NCI-H2196 treated with DMSO at 0.1 percent for 48 hours (cell line): ENCODE measurements around the gene TET2.

Experiments
- DNase-seq: peaks from one replicate; lab custom pipeline; 2025; ENCODE audit not compliant: unreplicated experiment; lab: John Stamatoyannopoulos, UW

The TET2 gene

DNA sequence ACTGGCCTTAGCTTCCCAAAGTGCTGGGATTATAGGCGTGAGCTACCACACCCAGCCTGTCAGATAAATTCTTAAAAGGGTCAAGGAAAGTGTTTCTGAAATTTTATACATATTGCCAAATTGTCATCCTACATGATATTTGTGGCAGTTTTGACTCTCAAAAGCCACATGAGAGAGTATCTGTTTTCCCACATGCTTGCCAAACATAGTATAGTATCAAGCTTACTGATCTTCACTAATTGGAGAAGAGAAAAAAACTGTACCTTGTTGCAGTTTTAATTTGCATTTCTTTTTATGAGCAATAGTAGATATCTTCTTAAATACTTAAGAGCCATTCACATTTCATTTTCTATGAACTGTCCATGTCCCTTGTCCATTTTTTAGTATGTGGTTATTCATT, 83.6 kb downstream of the TET2 start:
- DNase-seq = no peak

DNA sequence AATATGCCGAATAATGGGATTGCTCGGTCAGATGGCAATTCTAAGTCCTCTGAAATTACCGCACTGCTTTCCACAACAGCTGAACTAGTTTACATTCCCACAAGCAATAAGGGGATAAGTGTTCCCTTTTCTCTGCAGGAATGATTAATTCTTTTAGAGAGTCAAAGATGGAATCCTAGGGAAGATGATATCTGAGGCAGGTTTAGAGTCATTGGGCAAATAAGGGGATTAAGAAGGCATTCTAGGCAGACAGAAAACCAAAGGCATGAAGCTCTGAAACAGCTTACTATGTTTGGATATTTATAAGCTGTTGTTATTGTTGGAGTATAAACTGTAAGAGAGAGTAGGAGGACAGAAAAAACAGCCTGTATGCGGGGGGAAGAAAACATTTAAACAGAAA, 85.7 kb downstream of the TET2 start:
- no peak for DNase-seq

DNA sequence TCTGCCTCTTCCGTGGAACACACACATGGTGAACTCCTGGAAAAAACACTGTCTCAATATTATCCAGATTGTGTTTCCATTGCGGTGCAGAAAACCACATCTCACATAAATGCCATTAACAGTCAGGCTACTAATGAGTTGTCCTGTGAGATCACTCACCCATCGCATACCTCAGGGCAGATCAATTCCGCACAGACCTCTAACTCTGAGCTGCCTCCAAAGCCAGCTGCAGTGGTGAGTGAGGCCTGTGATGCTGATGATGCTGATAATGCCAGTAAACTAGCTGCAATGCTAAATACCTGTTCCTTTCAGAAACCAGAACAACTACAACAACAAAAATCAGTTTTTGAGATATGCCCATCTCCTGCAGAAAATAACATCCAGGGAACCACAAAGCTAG, 87.9 kb downstream of the TET2 start:
- no peak for DNase-seq

DNA sequence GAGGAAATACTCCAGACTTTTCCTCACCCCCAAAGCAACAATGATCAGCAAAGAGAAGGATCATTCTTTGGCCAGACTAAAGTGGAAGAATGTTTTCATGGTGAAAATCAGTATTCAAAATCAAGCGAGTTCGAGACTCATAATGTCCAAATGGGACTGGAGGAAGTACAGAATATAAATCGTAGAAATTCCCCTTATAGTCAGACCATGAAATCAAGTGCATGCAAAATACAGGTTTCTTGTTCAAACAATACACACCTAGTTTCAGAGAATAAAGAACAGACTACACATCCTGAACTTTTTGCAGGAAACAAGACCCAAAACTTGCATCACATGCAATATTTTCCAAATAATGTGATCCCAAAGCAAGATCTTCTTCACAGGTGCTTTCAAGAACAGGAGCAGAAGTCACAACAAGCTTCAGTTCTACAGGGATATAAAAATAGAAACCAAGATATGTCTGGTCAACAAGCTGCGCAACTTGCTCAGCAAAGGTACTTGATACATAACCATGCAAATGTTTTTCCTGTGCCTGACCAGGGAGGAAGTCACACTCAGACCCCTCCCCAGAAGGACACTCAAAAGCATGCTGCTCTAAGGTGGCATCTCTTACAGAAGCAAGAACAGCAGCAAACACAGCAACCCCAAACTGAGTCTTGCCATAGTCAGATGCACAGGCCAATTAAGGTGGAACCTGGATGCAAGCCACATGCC, 89.7 kb downstream of the TET2 start:
- DNase-seq = no peak

DNA sequence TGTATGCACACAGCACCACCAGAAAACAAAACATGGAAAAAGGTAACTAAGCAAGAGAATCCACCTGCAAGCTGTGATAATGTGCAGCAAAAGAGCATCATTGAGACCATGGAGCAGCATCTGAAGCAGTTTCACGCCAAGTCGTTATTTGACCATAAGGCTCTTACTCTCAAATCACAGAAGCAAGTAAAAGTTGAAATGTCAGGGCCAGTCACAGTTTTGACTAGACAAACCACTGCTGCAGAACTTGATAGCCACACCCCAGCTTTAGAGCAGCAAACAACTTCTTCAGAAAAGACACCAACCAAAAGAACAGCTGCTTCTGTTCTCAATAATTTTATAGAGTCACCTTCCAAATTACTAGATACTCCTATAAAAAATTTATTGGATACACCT, 90.2 kb downstream of the TET2 start:
- no peak for DNase-seq

DNA sequence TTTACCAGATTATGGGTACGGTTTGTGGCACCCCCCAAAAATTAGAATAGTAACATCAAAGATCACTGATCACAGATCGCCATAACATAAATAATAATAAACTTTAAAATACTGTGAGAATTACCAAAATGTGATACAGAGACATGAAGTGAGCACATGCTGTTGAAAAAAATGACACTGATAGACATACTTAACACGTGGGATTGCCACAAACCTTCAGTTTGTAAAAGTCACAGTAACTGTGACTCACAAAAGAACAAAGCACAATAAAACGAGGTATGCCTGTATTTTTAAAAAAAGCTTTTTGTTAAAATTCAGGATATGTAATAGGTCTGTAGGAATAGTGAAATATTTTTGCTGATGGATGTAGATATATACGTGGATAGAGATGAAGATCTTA, 93.4 kb downstream of the TET2 start:
- DNase-seq = no peak

DNA sequence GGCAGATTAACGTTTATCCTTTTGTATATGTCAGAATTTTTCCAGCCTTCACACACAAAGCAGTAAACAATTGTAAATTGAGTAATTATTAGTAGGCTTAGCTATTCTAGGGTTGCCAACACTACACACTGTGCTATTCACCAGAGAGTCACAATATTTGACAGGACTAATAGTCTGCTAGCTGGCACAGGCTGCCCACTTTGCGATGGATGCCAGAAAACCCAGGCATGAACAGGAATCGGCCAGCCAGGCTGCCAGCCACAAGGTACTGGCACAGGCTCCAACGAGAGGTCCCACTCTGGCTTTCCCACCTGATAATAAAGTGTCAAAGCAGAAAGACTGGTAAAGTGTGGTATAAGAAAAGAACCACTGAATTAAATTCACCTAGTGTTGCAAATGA, 94.8 kb downstream of the TET2 start:
- DNase-seq = no peak

DNA sequence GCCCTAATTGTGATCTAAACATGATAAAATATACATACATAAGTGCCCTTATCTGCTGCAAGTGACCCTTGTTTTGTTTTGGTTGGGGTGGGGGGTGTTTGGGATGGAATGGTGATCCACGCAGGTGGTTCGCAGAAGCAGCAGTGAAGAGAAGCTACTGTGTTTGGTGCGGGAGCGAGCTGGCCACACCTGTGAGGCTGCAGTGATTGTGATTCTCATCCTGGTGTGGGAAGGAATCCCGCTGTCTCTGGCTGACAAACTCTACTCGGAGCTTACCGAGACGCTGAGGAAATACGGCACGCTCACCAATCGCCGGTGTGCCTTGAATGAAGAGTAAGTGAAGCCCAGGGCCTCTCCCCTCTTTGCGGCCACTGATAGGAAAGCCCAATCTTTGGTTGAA, 96.8 kb downstream of the TET2 start:
- no peak for DNase-seq

DNA sequence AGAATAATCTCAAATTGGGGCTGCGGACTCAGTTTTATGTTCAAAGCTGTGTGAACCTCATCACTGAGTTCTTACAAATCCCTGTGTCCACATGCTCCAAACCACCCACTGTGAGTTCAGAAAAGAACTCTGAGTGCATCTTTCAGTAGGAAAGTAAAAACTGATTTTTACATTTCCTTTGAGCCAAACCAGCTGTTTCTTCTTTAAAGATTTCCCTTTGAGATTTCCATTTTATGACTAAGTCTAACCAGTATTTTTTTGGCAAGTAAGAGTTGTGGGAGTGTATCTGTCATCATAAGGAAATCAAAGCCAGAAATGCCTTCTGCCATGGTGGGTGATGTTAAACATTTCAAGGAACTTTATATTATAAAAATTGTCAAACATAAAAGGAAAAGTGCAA, 100.0 kb downstream of the TET2 start:
- no peak for DNase-seq

DNA sequence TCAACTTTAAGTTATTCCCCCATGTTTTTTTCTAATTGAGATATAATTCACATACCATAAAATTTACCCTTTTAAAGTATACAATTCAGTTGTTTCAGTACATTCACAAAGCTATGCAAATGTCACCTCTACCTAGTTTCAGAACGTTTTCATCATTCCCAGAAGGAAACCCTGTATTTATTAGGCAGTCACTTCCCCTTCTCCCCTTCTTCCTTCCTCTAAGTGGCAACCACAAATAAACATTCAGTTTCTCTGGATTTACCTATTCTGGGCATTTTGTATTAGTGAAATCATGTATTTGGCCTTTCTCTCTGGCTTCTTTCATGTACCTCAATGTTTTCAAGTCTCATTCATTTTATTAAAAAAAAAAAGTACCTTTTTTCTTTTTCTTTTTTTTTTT, 101.9 kb downstream of the TET2 start:
- no peak for DNase-seq

DNA sequence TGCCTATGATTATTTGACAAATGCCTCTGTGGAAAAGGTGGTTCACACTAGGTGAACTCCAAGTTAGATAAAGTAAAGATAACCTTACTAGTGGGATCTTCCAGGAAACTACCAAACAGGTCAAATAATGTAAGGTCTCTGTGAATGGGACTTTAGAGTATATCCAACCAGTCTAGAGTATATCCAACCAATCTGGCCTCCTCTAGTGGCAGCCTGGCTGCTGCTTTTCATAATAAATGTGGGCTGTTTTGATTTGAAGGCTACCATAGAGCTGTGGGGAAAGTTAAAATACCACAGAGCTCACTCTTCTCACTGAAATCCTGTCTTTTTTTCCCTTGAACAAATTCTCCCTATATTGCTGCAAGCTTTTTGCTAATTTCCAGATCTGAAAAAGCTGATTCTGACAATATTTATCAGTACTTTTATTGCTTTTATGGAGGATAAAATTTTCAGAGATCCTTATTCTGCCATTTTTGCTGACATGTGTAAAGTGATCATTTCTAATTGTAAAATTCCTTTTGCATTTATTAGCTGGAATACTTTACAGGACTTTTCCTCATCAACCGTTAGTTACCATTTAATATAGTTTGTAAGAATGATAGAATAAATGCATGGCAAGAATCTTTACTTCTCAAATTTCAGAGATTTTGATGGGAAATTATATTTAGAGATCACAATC, 111.3 kb downstream of the TET2 start:
- DNase-seq = no peak

DNA sequence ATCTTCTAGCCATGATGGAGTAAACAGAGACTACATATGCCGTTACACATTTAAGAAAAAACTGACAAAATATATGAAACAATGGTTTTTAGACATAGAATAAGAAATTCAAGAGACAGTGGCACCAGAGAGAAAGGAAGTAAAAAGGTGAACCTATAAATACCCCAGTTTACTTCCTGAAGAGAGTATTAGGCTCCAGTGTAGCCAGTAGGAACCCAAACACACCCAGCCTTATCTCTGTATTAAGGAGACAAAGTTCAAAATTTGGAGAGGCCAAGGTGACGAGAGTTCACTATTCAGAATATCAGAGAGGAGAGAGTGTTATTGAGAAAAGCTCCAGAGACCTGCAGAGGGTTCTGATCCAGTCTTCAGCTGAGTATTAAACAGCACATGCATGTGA, 119.0 kb downstream of the TET2 start:
- DNase-seq = no peak

DNA sequence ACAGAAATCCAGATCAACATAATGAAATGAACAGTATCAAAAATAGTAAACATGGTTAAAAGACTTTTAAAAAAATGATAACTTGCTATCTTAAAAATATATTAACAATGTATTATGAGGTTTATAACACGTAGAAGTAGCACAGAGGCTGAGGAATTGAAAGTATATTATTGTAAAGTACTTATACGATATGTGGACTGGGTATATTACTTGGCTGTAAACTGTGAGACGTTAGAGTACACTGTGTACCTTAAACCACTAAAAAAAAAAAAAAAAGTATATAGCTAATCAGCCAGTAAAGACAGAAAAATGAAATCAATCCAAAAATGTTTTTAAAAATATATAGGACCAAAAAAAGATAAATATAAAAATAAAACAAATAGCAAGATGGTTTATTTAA, 120.6 kb downstream of the TET2 start:
- no peak for DNase-seq

DNA sequence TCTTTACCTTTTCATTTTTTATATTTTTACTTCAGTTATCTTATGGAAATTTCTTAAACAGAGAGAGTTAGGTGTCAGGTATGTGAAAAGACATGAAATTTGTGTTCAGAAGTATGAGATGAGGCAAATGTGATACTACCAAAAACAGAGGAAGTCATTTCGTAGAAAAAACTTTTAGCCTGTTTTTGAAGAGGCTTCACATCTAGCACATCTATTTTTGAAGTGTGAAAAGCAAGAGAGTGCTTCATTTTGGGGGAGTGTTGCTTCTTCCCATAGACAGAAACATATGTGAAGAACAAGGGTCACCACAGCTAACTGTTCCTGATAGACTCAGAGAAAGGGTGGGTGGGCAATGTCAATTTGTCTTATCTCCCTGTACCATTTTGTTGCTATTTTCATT, 125.3 kb downstream of the TET2 start:
- no peak for DNase-seq

DNA sequence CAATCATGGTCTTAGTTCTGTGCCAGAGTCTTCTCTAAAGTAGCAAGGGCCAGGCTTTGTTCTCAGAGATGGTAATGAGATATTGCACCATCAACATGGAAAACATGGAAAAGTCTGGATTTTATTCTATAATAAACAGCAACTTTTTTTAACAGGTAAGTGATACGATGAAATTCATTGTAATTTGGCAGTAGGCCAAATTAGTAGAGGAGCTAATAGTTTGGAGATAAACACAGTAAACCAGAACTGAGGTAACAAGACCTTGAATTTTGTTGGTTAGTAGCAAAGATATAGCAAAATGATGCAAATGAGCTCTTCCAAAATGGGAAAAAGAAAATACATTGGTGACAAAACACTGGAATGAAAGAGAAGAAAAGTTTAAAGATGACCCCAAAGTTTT, 126.6 kb downstream of the TET2 start:
- no peak for DNase-seq

DNA sequence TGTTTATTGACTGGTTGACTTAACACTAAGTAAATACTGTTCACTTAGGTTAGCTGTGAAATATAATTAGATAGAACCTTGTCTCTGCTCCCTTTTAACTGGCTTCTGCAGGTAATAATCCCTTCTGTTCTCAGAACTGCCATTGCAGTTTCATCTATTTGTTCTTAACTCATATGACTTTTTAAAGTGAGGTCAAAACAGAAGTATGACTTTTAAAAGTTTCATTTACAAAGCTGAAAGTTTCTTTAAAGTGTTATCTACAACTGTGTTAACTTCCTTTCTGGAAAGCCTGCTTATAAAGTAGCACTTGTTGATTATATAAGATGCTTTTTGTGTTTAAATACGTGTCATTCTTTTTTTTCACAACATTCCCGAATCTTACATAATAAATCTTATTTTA, 127.4 kb downstream of the TET2 start:
- no peak for DNase-seq

DNA sequence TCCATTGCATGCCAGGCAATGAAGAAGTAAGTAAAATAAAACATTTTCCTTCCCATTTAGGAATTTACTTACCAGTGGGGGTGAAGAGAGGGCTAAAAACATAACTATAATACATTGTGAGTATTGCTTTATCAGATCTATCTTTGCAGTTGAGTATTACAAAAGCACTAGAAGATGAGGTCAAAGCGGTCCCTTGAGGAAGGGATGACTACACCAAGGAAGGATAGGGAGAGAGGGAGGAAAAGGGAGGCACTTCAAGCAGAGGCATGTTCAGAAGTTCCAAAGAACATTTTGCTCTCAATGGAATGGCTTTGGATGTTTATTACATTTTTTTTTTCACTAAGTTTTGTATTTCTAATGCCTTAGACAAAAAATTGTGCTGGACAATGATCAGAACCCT, 127.8 kb downstream of the TET2 start:
- DNase-seq = no peak

DNA sequence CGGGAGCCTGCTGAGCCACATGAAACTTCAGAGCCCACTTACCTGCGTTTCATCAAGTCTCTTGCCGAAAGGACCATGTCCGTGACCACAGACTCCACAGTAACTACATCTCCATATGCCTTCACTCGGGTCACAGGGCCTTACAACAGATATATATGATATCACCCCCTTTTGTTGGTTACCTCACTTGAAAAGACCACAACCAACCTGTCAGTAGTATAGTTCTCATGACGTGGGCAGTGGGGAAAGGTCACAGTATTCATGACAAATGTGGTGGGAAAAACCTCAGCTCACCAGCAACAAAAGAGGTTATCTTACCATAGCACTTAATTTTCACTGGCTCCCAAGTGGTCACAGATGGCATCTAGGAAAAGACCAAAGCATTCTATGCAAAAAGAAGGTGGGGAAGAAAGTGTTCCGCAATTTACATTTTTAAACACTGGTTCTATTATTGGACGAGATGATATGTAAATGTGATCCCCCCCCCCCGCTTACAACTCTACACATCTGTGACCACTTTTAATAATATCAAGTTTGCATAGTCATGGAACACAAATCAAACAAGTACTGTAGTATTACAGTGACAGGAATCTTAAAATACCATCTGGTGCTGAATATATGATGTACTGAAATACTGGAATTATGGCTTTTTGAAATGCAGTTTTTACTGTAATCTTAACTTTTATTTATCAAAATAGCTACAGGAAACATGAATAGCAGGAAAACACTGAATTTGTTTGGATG, 129.9 kb downstream of the TET2 start:
- no peak for DNase-seq

DNA sequence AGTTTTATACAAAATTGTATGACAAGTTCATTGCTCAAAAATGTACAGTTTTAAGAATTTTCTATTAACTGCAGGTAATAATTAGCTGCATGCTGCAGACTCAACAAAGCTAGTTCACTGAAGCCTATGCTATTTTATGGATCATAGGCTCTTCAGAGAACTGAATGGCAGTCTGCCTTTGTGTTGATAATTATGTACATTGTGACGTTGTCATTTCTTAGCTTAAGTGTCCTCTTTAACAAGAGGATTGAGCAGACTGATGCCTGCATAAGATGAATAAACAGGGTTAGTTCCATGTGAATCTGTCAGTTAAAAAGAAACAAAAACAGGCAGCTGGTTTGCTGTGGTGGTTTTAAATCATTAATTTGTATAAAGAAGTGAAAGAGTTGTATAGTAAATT, 131.0 kb downstream of the TET2 start:
- DNase-seq = no peak

DNA sequence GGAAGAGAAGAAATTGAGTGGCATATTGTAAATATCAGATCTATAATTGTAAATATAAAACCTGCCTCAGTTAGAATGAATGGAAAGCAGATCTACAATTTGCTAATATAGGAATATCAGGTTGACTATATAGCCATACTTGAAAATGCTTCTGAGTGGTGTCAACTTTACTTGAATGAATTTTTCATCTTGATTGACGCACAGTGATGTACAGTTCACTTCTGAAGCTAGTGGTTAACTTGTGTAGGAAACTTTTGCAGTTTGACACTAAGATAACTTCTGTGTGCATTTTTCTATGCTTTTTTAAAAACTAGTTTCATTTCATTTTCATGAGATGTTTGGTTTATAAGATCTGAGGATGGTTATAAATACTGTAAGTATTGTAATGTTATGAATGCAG, 132.6 kb downstream of the TET2 start:
- no peak for DNase-seq

DNA sequence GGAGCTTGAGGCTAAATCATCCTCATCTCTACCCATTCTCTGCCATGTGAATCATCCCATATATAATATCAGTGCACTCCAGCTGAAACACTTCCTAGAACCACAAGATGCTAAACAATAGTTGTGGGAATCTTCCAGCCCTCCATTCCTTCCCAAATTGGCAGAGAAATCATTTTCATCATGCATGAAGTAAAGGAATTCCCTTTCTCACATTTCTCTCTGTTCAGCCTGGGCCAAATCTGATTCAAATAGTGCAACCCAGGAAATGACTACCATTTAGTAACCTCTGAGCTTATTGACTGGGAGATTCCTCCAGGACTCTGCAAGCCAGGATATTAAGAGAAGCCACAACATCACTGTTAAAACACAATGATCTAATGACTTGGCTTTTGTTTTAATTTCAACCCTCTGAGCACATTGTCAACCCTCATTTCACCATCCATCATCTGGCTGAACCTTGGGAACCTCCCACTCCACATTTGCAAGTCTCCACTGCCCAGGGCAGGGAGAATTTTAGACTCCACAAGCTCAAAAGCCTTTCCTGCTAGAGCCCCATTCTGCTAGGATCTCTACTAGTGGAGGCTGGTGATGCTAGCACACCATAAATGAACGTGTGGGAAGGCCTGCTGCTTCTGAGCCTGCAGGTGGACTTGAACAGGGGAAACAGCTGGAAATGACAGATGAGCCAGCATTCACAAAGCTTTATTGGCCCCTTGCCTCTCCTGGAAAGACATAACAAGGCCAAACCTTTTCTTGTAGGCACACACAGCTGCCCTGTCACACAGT, 133.9 kb downstream of the TET2 start:
- no peak for DNase-seq

DNA sequence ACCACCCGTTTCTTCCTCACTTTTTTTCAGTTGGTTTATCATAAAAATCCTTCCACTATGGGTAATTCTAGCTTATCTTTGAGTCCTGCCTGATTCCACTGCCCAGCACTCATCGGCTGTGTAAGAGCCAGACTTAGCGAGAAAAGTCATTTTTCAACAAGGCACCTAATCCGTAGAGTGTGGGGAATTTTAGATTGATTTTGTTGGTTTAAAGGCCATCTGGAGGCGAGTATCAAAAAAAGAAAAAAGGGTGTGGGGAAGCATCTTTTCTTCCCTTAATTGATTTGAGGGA, 134.4 kb downstream of the TET2 start:
- DNase-seq = no peak
